Measurements from ENCODE around the gene DUSP18.
"Not testable (repeated sequence)": the region's sequence is repeated elsewhere in the genome, so short reads cannot be mapped to it uniquely, and the experiment has no call there.

The DUSP18 gene

DNA sequence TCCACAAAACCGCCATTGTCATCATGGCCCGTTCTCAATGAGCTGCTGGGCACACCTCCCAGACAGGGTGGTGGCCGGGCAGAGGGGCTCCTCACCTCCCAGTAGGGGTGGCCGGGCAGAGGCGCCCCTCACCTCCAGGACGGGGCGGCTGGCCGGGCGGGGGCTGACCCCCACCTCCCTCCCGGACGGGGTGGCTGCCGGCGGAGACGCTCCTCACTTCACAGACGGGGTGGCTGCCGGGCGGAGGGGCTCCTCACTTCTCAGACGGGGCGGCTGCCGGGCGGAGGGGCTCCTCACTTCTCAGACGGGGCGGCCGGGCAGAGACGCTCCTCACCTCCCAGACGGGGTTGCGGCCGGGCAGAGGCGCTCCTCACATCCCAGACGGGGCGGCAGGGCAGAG lies 36.2 kb downstream of the DUSP18 start:
- H3K36me3 ChIP-seq (ENCODE audit: control insufficient read depth, insufficient read depth, low read length); H3K9ac ChIP-seq (ENCODE audit: low read length); H3K27me3 ChIP-seq (ENCODE audit: control insufficient read depth, insufficient read depth, low read length); H3K9me3 ChIP-seq (ENCODE audit: control insufficient read depth, low read length); H3K4me3 ChIP-seq (ENCODE audit: low read length): not testable (repeated sequence)
- peaks cover 20% of the 10 kb centered on the region for H3K4me1 ChIP-seq (ENCODE audit: control insufficient read depth, insufficient read depth, low read length)

DNA sequence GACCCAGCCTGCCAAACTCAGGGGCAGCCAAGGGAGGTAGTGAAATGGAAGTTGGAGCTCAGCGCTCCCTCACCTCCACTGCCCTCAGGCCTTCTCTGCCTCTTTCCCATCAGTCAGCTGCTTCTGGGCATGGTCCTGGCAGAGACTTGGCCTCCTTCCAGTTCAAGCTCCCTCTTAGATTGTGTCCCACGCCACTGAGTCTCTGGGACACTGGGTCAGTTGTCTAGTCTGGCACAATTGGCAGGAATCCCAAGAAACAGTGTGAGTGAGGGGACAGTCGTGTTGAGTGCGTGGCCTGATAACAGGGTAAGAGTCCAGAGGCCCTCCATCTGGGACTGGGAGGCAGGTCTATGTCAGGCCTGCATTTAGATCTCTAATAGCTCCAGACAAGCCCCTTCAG lies 39.2 kb downstream of the DUSP18 start:
- no peaks in the 10 kb centered on the region for H3K9me3 ChIP-seq (ENCODE audit: control insufficient read depth, low read length)
- H3K36me3 ChIP-seq (ENCODE audit: control insufficient read depth, insufficient read depth, low read length): no peaks in the 10 kb centered on the region
- H3K27me3 ChIP-seq (ENCODE audit: control insufficient read depth, insufficient read depth, low read length): no peaks in the 10 kb centered on the region
- no peak overlapping the region for H3K4me3 ChIP-seq (ENCODE audit: low read length)
- no peak overlapping the region for H3K9ac ChIP-seq (ENCODE audit: low read length)
- no peaks in the 10 kb centered on the region for H3K4me1 ChIP-seq (ENCODE audit: control insufficient read depth, insufficient read depth, low read length)

DNA sequence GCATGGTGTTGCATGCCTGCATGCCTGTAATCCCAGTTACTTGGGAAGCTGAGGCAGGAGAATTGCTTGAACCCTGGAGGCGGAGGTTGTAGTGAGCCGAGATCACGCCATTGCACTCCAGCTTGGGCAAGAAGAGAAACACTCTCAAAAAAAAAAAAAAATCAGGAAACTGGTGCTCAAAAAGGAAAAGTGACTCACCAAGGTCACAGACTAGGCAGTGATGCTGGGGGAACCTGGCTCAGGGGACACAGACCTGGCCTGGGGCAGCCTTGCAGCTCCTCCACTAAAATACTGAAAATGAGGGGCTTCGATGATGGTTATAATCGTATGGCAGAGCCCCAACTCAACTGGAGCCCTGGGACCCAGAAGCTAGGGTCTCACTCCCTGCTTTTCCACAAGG lies 40.2 kb downstream of the DUSP18 start:
- Histone ChIP-seq H3K36me3 (ENCODE audit: control insufficient read depth, insufficient read depth, low read length) (no peaks in the 10 kb centered on the region), H3K9ac (ENCODE audit: low read length) (no peak overlapping the region), H3K9me3 (ENCODE audit: control insufficient read depth, low read length) (no peaks in the 10 kb centered on the region), H3K4me1 (ENCODE audit: control insufficient read depth, insufficient read depth, low read length) (no peaks in the 10 kb centered on the region), H3K27me3 (ENCODE audit: control insufficient read depth, insufficient read depth, low read length) (no peaks in the 10 kb centered on the region), H3K4me3 (ENCODE audit: low read length) (no peak overlapping the region)

DNA sequence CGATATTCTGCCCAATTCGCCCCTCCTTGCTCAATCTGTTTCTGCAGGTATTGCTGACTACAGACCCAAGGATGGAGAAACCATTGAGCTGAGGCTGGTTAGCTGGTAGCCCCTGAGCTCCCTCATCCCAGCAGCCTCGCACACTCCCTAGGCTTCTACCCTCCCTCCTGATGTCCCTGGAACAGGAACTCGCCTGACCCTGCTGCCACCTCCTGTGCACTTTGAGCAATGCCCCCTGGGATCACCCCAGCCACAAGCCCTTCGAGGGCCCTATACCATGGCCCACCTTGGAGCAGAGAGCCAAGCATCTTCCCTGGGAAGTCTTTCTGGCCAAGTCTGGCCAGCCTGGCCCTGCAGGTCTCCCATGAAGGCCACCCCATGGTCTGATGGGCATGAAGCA lies 41.3 kb downstream of the DUSP18 start:
- Histone ChIP-seq H3K27me3 (ENCODE audit: control insufficient read depth, insufficient read depth, low read length) (no peaks in the 10 kb centered on the region), H3K9me3 (ENCODE audit: control insufficient read depth, low read length) (no peaks in the 10 kb centered on the region), H3K4me1 (ENCODE audit: control insufficient read depth, insufficient read depth, low read length) (no peaks in the 10 kb centered on the region), H3K9ac (ENCODE audit: low read length) (no peak overlapping the region), H3K4me3 (ENCODE audit: low read length) (no peak overlapping the region), H3K36me3 (ENCODE audit: control insufficient read depth, insufficient read depth, low read length) (no peaks in the 10 kb centered on the region)

DNA sequence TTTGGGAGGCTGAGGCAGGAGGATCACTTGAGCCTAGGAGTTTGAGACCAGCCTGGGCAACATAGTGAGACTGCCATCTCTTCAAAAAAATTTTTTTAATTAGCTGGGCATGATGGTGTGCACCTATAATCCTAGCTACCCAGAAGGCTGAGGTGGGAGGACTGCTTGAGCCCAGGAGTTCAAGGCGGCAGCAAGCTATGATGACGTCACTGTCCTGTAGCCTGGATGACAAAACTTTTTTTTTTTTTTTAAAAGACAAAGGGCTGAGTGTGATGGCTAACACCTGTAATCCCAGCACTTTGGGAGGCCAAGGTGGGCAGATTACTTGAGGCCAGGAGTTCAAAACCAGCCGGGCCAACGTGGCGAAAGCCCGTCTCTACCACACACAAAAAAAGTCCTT lies 47.8 kb downstream of the DUSP18 start:
- not testable (repeated sequence) for H3K4me1 ChIP-seq (ENCODE audit: control insufficient read depth, insufficient read depth, low read length); H3K4me3 ChIP-seq (ENCODE audit: low read length); H3K36me3 ChIP-seq (ENCODE audit: control insufficient read depth, insufficient read depth, low read length); H3K9me3 ChIP-seq (ENCODE audit: control insufficient read depth, low read length); H3K27me3 ChIP-seq (ENCODE audit: control insufficient read depth, insufficient read depth, low read length); H3K9ac ChIP-seq (ENCODE audit: low read length)

DNA sequence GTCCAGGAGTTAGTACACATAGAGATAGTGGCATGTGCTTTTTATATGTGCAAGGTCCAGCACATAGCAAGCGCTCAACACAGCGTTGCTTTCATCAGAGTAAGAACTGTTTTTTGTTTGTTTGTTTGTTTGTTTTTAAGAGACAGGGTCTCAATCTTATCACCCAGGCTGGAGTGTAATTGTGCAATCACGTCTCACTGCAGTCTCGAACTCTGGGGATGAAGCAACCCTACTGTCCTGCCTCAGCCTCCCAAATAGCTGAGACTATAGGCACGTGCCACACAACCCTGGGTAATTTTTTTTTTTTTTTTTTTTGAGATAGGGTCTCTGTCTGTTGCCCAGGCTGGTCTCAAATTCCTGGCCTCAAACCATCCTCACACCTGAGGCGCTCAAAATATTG lies 49.9 kb downstream of the DUSP18 start:
- no peaks in the 10 kb centered on the region for H3K4me1 ChIP-seq (ENCODE audit: control insufficient read depth, insufficient read depth, low read length)
- H3K9me3 ChIP-seq (ENCODE audit: control insufficient read depth, low read length): no peaks in the 10 kb centered on the region
- no peaks in the 10 kb centered on the region for H3K27me3 ChIP-seq (ENCODE audit: control insufficient read depth, insufficient read depth, low read length)
- no peak overlapping the region for H3K9ac ChIP-seq (ENCODE audit: low read length)
- H3K36me3 ChIP-seq (ENCODE audit: control insufficient read depth, insufficient read depth, low read length): no peaks in the 10 kb centered on the region
- no peak overlapping the region for H3K4me3 ChIP-seq (ENCODE audit: low read length)

DNA sequence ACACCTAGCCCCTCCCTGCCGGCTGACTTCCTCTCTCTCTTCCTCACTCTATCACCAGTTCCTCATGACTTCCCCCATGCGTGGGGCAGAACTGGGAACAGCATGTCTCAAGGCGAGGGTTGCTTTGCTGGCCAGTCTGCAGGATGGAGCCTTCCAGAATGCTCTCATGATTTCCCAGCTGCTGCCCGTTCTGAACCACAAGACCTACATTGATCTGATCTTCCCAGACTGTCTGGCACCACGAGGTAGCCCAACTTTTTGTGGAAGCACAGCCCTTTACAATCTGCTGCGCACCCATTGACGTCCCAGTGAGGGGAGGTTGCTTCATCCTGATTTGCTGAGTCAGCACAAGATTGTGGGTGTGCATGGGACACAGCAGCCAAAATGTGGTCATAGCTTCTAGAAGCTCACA lies 52.1 kb downstream of the DUSP18 start:
- H3K27me3 ChIP-seq (ENCODE audit: control insufficient read depth, insufficient read depth, low read length): no peaks in the 10 kb centered on the region
- no peak overlapping the region for H3K9ac ChIP-seq (ENCODE audit: low read length)
- H3K4me1 ChIP-seq (ENCODE audit: control insufficient read depth, insufficient read depth, low read length): no peaks in the 10 kb centered on the region
- no peaks in the 10 kb centered on the region for H3K36me3 ChIP-seq (ENCODE audit: control insufficient read depth, insufficient read depth, low read length)
- H3K4me3 ChIP-seq (ENCODE audit: low read length): no peak overlapping the region
- H3K9me3 ChIP-seq (ENCODE audit: control insufficient read depth, low read length): no peaks in the 10 kb centered on the region

DNA sequence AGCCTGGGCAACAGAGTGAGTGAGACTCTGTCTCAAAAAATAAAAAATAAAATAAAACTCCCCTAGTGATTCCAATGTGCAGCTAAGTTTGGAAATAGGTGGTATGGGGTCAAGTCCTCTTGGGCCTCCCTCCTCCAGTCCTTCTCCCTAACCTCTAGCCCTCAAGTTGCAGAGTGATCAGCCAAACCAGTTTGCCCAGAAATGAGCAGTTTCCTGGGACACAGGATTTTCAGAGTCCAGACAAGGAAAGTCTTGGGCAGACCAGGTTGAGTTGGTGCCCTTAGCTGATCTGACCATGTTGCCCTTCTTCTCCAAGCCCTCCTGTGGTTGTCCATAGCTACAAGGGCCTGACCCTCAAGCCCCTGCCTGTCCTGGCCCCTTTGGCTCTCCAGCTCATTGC lies 52.8 kb downstream of the DUSP18 start:
- Histone ChIP-seq H3K36me3 (ENCODE audit: control insufficient read depth, insufficient read depth, low read length) (no peaks in the 10 kb centered on the region), H3K4me3 (ENCODE audit: low read length) (no peak overlapping the region), H3K9me3 (ENCODE audit: control insufficient read depth, low read length) (no peaks in the 10 kb centered on the region), H3K27me3 (ENCODE audit: control insufficient read depth, insufficient read depth, low read length) (no peaks in the 10 kb centered on the region), H3K4me1 (ENCODE audit: control insufficient read depth, insufficient read depth, low read length) (no peaks in the 10 kb centered on the region), H3K9ac (ENCODE audit: low read length) (no peak overlapping the region)

DNA sequence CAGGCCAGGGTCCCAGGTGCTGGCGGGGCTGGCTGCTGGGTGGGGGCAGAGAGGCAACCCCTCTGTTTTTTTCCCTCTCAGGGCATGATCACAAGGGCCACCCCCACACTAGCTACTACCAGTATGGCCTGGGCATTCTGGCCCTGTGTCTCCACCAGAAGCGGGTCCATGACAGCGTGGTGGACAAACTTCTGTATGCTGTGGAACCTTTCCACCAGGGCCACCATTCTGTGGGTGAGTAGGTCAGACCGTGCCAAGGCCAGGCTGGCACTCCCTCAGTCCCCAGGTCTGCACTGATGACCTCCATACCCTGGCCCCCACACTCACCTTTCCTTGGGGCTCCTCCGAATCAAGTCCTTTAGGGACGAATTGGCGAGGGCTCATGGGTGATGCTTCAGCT lies 53.4 kb downstream of the DUSP18 start:
- no peak overlapping the region for H3K9ac ChIP-seq (ENCODE audit: low read length)
- no peaks in the 10 kb centered on the region for H3K9me3 ChIP-seq (ENCODE audit: control insufficient read depth, low read length)
- no peaks in the 10 kb centered on the region for H3K36me3 ChIP-seq (ENCODE audit: control insufficient read depth, insufficient read depth, low read length)
- peaks cover 6% of the 10 kb centered on the region for H3K4me1 ChIP-seq (ENCODE audit: control insufficient read depth, insufficient read depth, low read length)
- H3K4me3 ChIP-seq (ENCODE audit: low read length): no peak overlapping the region
- no peaks in the 10 kb centered on the region for H3K27me3 ChIP-seq (ENCODE audit: control insufficient read depth, insufficient read depth, low read length)

DNA sequence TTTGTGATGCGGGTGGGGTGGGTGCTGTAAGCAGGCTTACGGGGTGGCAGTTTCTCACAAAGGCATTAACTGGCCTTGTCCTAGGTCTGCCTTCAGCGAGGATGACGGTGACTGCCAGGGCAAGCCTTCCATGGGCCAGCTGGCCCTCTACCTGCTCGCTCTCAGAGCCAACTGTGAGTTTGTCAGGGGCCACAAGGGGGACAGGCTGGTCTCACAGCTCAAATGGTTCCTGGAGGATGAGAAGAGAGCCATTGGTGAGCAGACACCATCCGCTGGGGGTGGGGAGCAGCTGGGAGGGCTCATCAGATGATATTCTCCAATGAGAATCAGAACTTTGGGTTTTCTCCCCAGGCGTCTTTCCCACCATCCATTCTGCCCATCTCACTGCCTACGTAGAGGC lies 54.9 kb downstream of the DUSP18 start:
- Histone ChIP-seq H3K9me3 (ENCODE audit: control insufficient read depth, low read length) (no peaks in the 10 kb centered on the region), H3K36me3 (ENCODE audit: control insufficient read depth, insufficient read depth, low read length) (no peaks in the 10 kb centered on the region), H3K4me1 (ENCODE audit: control insufficient read depth, insufficient read depth, low read length) (peaks cover 20% of the 10 kb centered on the region), H3K9ac (ENCODE audit: low read length) (no peak overlapping the region), H3K27me3 (ENCODE audit: control insufficient read depth, insufficient read depth, low read length) (no peaks in the 10 kb centered on the region), H3K4me3 (ENCODE audit: low read length) (no peak overlapping the region)
